Measurements from ENCODE around the gene FTO.

FTO gene

DNA sequence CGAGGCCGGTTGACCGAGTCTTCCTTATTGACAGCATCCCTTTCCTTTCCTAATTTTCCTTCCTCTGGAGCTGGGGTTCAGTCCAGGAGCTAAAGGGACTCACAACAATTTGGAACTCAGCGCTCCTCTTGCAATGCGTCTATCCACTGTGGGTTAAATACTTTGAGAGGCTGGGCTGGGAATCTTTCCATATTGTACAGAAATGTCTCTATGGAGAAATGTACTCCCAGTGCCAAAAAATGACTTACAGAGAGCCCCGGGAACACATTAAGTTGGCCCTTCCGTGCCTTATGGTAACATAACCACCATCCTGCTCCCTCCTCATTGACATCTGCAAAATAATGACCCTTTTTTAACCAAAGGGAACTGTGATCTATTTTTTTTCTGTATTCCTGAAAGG lies 192.8 kb downstream of the FTO start:
- no peak for DNase-seq (ENCODE audit: low read depth, low spot score)
- H3K4me3 ChIP-seq (ENCODE audit: low read depth, low read length): no peak overlapping the region
- ChIA-PET POLR2A (no interaction called here), CTCF (no interaction called here)
- TF ChIP-seq, protein P1, sequence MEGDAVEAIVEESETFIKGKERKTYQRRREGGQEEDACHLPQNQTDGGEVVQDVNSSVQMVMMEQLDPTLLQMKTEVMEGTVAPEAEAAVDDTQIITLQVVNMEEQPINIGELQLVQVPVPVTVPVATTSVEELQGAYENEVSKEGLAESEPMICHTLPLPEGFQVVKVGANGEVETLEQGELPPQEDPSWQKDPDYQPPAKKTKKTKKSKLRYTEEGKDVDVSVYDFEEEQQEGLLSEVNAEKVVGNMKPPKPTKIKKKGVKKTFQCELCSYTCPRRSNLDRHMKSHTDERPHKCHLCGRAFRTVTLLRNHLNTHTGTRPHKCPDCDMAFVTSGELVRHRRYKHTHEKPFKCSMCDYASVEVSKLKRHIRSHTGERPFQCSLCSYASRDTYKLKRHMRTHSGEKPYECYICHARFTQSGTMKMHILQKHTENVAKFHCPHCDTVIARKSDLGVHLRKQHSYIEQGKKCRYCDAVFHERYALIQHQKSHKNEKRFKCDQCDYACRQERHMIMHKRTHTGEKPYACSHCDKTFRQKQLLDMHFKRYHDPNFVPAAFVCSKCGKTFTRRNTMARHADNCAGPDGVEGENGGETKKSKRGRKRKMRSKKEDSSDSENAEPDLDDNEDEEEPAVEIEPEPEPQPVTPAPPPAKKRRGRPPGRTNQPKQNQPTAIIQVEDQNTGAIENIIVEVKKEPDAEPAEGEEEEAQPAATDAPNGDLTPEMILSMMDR (IDR thresholded peaks at IDR 0.05; ENCODE audit: insufficient read depth, low read length, missing control alignments): no peak

DNA sequence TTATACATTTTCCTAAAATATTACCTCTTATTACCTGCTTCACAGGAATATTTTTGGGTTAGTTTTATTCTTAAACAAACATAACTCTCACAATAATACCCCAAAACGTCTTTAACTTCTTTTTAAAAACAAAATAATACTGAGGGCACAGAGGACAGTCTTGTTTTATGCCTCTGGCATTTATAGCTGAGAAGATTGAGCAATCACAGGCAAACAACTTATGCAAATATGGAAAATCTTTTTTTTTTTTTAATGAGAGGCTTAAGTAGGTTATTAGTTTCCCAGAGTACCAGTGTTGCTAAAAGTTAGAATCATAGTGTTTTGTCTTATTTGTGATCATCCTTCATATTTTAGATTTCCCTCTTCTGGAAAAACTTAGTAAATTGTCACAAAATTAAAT lies 195.0 kb downstream of the FTO start:
- TF ChIP-seq, protein P1 (IDR thresholded peaks at IDR 0.05; ENCODE audit: insufficient read depth, low read length, missing control alignments): no peak
- ChIA-PET CTCF (interaction anchor here (0.7 to 1.9 kb wide), 5 partner anchors 9 to 349 kb away, joined by 3 to 6 read pairs (median 3); no protein-coding TSS in a partner anchor), POLR2A (no interaction called here)
- H3K4me3 ChIP-seq (ENCODE audit: low read depth, low read length): no peak overlapping the region
- no peak for DNase-seq (ENCODE audit: low read depth, low spot score)

DNA sequence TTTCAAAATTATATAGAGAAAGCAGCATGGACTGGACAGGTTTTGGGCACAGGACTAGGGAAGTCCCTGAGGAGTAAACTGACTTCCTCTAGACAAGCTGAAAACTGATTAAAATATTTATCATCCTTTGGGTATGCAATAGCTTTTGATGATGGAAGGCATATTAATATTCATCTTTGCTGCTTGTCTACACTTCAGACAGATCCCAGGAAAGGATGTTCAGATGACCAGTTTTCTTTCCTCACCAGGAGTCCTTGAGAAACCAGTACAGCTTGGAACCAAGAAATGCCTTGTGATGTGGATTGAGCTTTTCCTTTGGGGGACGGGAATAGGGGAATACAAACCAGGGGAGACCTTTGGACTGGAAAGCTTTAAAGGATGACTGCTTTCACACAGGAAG lies 195.5 kb downstream of the FTO start:
- ChIA-PET POLR2A (no interaction called here), CTCF (interaction anchor here (0.7 to 1.9 kb wide), 6 partner anchors 9 to 350 kb away, joined by 3 to 6 read pairs (median 3); no protein-coding TSS in a partner anchor)
- TF ChIP-seq, protein P1 (IDR thresholded peaks at IDR 0.05; ENCODE audit: insufficient read depth, low read length, missing control alignments): no peak

DNA sequence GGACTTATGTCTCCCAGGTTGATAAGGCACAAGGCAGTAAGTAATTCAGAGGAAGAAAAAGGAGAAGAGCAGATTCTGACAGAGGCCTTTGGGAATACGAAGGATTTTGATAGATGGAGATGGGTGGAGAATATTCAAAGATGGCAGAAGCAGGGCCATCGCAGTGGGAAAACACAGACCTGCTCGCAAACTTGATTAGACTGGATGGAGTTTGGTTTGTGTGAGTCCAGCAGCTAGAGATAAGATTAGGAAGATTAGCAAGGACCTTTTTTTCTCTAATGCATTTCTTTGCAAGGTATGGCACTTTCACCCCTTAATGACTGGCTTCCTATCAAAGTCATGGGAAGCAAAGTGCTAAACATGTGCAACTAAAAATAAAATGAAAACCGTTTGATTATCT lies 196.7 kb downstream of the FTO start:
- ChIA-PET POLR2A (no interaction called here), CTCF (interaction anchor here (1.4 to 1.9 kb wide), 3 partner anchors 8 to 209 kb away, joined by 3 to 6 read pairs (median 4); no protein-coding TSS in a partner anchor)
- H3K4me3 ChIP-seq (ENCODE audit: low read depth, low read length): no peak overlapping the region
- TF ChIP-seq, protein P1 (IDR thresholded peaks at IDR 0.05; ENCODE audit: insufficient read depth, low read length, missing control alignments): no peak
- no peak for DNase-seq (ENCODE audit: low read depth, low spot score)

More for the DNA sequence above, 195.5 kb downstream of the FTO start:
- no peak overlapping the region for H3K4me3 ChIP-seq (ENCODE audit: low read depth, low read length)
- no peak for DNase-seq (ENCODE audit: low read depth, low spot score)

DNA sequence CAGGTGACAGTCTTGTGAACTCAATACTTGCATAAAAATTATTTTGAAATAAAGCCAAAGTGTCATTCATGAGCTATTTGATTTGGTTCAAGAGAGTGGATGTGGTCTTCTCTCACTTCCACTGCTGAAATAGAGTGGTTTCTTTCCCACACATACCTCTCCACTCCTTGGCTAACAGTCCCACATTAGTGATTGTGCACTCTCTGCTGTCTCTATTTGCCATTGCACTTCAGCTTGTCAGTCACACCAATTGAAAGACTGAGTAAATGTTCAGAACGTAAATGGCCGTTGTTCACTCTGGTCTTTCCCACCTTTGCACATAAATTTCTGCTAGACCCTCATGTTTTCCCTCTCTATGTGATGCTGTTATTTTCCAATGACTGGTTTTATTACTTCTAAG lies 197.5 kb downstream of the FTO start:
- H3K4me3 ChIP-seq (ENCODE audit: low read depth, low read length): no peak overlapping the region
- ChIA-PET CTCF (interaction anchor here (1.4 kb wide), 1 partner anchor 9 kb away, joined by 4 read pairs; no protein-coding TSS in a partner anchor), POLR2A (no interaction called here)
- TF ChIP-seq, protein P1 (IDR thresholded peaks at IDR 0.05; ENCODE audit: insufficient read depth, low read length, missing control alignments): no peak
- DNase-seq (ENCODE audit: low read depth, low spot score): no peak

DNA sequence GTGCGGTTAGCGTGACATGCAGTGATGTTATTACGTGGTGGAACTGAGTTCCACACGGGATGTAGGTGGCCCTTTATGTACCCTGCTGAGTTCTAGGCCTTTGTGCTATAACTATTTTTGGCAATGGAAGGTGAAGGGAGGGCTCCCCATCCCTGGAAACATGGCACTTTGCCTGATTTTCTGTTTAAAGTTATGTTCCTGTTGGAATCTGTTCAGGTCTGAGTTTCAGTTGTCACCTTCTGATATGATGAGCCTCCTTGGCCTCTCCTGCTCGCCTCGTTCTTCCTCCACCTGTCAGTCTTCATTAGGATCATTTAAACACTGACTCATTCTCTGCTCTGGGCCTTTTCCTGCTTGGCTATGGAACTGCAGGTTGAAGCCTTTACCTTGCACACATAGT lies 200.6 kb downstream of the FTO start:
- ChIA-PET POLR2A (no interaction called here), CTCF (no interaction called here)
- no peak for DNase-seq (ENCODE audit: low read depth, low spot score)
- TF ChIP-seq, protein P1 (IDR thresholded peaks at IDR 0.05; ENCODE audit: insufficient read depth, low read length, missing control alignments): no peak
- H3K4me3 ChIP-seq (ENCODE audit: low read depth, low read length): no peak overlapping the region
